Measurements from ENCODE around the gene SPRTN.

SPRTN gene

DNA sequence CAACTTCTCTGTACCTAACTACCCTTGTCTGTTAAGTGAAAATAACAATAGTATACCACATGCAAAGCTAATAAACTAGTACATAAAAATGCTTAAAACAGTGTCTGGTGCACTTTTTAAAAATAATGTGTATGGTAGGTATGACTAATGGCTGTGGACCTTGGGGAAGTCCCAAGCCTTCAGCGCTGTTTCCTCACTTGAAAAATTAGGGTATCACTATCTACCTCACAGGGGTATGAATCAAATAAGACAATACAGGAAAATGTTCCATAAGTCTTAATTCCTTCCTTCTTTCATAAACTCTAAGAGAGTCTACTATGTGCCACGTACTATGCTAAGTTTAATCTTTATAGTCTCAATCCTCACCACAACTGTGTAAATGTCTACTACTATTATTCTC lies 52.0 kb downstream of the SPRTN start:
- no peak for DNase-seq (ENCODE audit: extremely low read depth, insufficient read length)
- Histone ChIP-seq H3K27me3 (replicated peaks; ENCODE audit: control insufficient read depth, insufficient read depth, low read length) (no peaks in the 10 kb centered on the region), H3K4me3 (replicated peaks; ENCODE audit: low read depth, low read length) (no peak overlapping the region), H3K36me3 (ENCODE audit: control insufficient read depth, insufficient read depth, low read length) (no peaks in the 10 kb centered on the region)
- TF ChIP-seq, protein P1, sequence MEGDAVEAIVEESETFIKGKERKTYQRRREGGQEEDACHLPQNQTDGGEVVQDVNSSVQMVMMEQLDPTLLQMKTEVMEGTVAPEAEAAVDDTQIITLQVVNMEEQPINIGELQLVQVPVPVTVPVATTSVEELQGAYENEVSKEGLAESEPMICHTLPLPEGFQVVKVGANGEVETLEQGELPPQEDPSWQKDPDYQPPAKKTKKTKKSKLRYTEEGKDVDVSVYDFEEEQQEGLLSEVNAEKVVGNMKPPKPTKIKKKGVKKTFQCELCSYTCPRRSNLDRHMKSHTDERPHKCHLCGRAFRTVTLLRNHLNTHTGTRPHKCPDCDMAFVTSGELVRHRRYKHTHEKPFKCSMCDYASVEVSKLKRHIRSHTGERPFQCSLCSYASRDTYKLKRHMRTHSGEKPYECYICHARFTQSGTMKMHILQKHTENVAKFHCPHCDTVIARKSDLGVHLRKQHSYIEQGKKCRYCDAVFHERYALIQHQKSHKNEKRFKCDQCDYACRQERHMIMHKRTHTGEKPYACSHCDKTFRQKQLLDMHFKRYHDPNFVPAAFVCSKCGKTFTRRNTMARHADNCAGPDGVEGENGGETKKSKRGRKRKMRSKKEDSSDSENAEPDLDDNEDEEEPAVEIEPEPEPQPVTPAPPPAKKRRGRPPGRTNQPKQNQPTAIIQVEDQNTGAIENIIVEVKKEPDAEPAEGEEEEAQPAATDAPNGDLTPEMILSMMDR (IDR thresholded peaks at IDR 0.05; ENCODE audit: insufficient read depth, low read length, poor library complexity, severe bottlenecking) = no peak

GRCh38 chr1:231392389-231393131 lies 54.5 kb downstream of the SPRTN start:
- TF ChIP-seq, protein P1 (IDR thresholded peaks at IDR 0.05; ENCODE audit: insufficient read depth, low read length, poor library complexity, severe bottlenecking) = no peak
- Histone ChIP-seq H3K36me3 (ENCODE audit: control insufficient read depth, insufficient read depth, low read length) (no peaks in the 10 kb centered on the region), H3K4me3 (replicated peaks; ENCODE audit: low read depth, low read length) (no peak overlapping the region), H3K27me3 (replicated peaks; ENCODE audit: control insufficient read depth, insufficient read depth, low read length) (no peaks in the 10 kb centered on the region)
- DNase-seq (ENCODE audit: extremely low read depth, insufficient read length) = no peak

DNA sequence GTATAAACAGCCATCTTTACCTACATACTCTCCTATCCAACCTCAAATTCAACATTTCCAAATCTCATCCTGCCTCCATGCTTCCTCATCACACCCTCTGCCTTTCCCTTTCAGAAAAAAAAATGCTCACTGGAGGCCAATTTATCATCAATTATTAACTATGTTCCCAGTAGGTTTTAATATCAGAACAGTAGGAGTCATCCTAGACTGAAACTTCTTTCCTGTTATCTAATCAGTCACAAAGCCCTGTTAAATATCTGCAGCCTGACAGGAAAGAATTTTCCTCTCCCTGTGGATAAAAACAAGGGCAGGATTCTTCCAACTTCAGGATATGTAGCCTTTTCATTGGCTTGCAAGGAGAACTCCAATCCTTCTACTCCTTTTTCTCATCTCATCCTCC lies 55.6 kb downstream of the SPRTN start:
- Histone ChIP-seq H3K36me3 (ENCODE audit: control insufficient read depth, insufficient read depth, low read length) (no peaks in the 10 kb centered on the region), H3K4me3 (replicated peaks; ENCODE audit: low read depth, low read length) (no peak overlapping the region), H3K27me3 (replicated peaks; ENCODE audit: control insufficient read depth, insufficient read depth, low read length) (no peaks in the 10 kb centered on the region)
- TF ChIP-seq, protein P1 (IDR thresholded peaks at IDR 0.05; ENCODE audit: insufficient read depth, low read length, poor library complexity, severe bottlenecking) = no peak
- DNase-seq (ENCODE audit: extremely low read depth, insufficient read length) = no peak

DNA sequence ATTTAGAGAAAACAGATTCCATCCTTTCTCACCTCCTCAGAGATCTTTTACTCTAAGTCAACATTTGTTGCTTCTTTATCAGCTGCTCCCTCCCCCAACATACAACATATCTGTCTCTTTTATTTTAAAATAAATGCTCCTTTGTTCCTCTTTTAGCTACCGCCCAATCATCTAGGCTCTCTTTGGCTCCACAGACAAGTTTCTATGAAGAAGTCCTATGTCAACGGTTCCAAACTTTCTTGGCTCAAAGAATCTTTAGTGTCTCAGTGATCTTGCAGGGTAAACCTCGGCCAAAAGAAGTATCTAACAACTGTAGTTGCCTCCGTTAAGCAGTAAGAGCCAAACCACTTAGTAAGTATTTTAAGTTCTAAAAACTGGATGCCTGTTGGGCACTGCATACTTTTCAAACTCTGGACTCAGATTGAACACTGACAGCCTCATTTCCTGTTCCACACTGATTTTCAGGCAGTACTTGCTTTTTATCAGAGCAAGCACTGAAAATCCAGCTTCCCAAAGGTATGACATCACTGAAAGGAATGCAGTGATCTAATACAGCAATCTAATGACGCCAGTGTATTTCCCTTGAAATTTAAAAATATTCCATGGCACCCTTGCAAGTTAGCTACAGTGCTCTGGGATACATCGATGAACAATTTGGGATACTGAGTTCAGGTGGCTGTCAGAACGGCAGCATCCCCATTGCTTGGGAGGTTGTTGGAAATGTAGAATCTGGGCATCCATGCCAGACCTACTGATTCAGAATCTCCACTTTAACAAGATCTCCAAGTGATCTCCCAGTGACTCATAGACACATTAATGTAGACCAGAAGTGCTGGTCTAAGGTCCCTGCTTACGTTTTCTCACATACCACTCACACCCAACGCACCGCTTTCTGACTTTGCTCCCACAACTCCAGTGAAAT lies 57.2 kb downstream of the SPRTN start:
- TF ChIP-seq, protein P1 (IDR thresholded peaks at IDR 0.05; ENCODE audit: insufficient read depth, low read length, poor library complexity, severe bottlenecking) = no peak
- no peak overlapping the region for H3K4me3 ChIP-seq (replicated peaks; ENCODE audit: low read depth, low read length)
- DNase-seq (ENCODE audit: extremely low read depth, insufficient read length) = no peak

DNA sequence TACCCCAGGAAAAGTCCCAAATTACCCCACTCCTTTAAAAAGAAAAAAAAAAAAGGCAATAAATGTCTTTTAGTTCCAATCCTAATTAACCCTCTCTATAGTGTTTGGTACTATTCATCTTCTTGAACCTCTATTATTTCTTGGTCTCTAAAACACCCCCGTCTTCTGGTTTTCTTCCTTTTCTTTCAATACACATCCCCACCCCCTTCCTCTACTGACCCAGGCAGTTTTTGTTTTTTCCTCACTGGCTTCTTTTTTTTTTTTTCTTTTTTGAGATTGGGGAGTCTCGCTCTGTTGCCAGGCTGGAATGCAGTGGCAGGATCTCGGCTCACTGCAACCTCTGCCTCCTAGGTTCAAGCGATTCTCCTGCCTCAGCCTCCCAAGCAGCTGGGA lies 57.9 kb downstream of the SPRTN start:
- Histone ChIP-seq H3K36me3 (ENCODE audit: control insufficient read depth, insufficient read depth, low read length) (no peaks in the 10 kb centered on the region), H3K27me3 (replicated peaks; ENCODE audit: control insufficient read depth, insufficient read depth, low read length) (no peaks in the 10 kb centered on the region), H3K4me3 (replicated peaks; ENCODE audit: low read depth, low read length) (no peak overlapping the region)
- no peak for DNase-seq (ENCODE audit: extremely low read depth, insufficient read length)
- TF ChIP-seq, protein P1 (IDR thresholded peaks at IDR 0.05; ENCODE audit: insufficient read depth, low read length, poor library complexity, severe bottlenecking) = no peak

More for the DNA sequence above, 57.2 kb downstream of the SPRTN start:
- H3K27me3 ChIP-seq (replicated peaks; ENCODE audit: control insufficient read depth, insufficient read depth, low read length) = no peaks in the 10 kb centered on the region
- no peaks in the 10 kb centered on the region for H3K36me3 ChIP-seq (ENCODE audit: control insufficient read depth, insufficient read depth, low read length)
